ENCODE data around the gene CEPT1.

The CEPT1 gene

DNA sequence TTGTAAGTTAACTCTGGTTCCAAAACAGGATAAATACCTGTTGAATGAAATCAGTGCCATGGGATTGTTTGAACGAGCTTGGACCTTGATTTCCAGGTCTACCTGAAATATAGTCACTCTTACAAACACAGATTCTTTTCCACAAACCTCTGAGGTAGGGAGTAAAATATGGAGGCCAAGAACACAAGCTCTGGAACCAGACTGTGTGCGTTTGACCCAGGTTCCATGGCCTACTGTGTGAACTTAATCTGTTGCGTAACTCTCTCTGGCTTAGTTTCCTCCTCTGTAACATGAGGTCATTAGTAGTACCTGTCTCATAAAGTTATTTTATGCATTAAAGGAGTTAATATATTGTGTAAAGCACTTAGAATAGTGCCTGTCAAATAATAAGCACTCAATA is 35.3 kb downstream of the CEPT1 start:
- no peak overlapping the region for H3K4me3 ChIP-seq (ENCODE audit: control insufficient read depth, low read depth, low read length)
- no peak for TF ChIP-seq CTCF (IDR thresholded peaks at IDR 0.05; ENCODE audit: control insufficient read depth, insufficient read depth, low read depth, low read length, missing control alignments)
- no peak for DNase-seq (ENCODE audit: low read depth)

- H3K4me3 ChIP-seq (ENCODE audit: control insufficient read depth, low read depth, low read length) = no peak overlapping the region
- TF ChIP-seq CTCF (IDR thresholded peaks at IDR 0.05; ENCODE audit: control insufficient read depth, insufficient read depth, low read depth, low read length, missing control alignments) = no peak
- no peak for DNase-seq (ENCODE audit: low read depth)
Measured at GRCh38 chr1:111176678-111177077, 36.7 kb downstream of the CEPT1 start.

DNA sequence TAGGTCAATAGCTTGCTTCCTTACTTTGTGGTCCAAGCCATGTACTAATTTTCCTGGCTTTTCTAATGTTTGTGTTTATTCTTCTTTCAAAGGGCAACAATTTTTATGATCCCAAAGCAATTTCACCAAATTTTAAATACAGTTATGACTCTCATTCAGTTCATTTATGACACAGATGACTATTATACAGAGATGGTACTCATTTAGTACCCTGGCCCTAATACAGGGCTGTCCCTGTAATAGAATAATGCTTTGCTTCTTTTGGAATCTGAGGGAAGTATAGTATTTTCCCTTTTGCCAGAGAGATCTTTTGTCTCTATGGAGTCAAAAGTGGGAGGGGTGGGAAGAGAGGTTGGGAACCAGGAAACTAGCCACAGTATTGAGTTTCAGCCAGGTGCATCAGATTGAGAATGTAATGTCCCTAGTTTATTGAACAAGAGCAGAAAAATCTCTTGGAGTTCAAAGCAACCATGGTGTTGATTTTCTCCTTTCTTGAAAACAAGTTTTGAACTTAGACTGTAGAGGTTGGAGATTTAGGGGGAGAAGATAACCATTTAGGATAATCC is 40.0 kb downstream of the CEPT1 start:
- DNase-seq (ENCODE audit: low read depth) = no peak
- no peak overlapping the region for H3K4me3 ChIP-seq (ENCODE audit: control insufficient read depth, low read depth, low read length)
- no peak for TF ChIP-seq CTCF (IDR thresholded peaks at IDR 0.05; ENCODE audit: control insufficient read depth, insufficient read depth, low read depth, low read length, missing control alignments)

DNA sequence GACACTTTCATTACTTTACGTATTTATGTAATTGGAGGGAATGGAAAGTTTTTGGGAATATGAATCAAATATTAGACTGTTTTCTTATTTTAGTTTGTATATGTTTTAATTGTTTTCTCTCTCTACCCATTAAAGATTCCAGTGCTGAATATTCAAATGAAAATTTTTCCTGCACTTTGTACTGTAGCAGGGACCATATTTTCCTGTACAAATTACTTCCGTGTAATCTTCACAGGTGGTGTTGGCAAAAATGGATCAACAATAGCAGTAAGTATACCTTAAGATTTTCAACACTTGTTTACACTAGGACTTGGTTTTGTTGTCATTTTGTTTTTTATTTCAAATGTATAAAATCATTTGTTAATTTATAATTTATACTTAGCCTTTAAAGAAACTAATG is 42.0 kb downstream of the CEPT1 start:
- H3K4me3 ChIP-seq (ENCODE audit: control insufficient read depth, low read depth, low read length) = no peak overlapping the region
- no peak for DNase-seq (ENCODE audit: low read depth)
- no peak for TF ChIP-seq CTCF (IDR thresholded peaks at IDR 0.05; ENCODE audit: control insufficient read depth, insufficient read depth, low read depth, low read length, missing control alignments)

DNA sequence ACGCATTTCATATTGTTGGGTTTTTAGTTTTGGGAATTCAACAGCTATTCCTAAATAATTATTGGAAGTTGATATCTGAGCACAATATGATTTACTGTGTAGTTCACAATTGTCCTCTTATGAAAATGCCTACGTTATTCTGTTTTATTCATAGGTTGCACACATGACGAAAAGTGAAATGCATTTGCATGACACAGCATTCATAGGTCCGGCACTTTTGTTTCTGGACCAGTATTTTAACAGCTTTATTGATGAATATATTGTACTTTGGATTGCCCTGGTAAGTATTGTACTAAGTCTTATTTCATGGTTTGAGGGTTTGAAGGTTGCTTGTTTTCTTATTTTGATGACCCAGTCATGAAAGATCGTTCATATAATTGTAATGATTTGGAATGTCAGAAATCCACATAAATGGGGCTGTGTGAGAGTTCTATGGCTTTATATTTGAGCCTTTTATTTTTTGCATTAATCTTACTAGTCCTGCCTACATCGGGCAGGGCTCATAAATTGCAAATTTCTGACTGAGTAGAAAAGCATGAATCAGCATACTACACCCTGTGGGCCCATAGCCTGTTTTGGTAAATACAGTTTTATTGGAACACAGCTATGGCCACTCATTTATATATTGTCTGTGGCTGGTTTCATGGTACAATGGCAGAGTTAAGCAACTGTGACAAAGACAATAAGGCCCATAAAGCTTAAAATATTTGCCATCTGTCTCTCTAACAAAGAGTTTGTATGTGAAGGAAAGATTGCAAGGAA is 43.5 kb downstream of the CEPT1 start:
- no peak for TF ChIP-seq CTCF (IDR thresholded peaks at IDR 0.05; ENCODE audit: control insufficient read depth, insufficient read depth, low read depth, low read length, missing control alignments)
- no peak for DNase-seq (ENCODE audit: low read depth)
- H3K4me3 ChIP-seq (ENCODE audit: control insufficient read depth, low read depth, low read length) = no peak overlapping the region

- no peak for DNase-seq (ENCODE audit: low read depth)
- no peak for TF ChIP-seq CTCF (IDR thresholded peaks at IDR 0.05; ENCODE audit: control insufficient read depth, insufficient read depth, low read depth, low read length, missing control alignments)
- no peak overlapping the region for H3K4me3 ChIP-seq (ENCODE audit: control insufficient read depth, low read depth, low read length)
Measured at GRCh38 chr1:111184663-111185062, 44.6 kb downstream of the CEPT1 start.
